BE2C (cell line): ENCODE measurements around the gene MAL.

Source experiments
- DNase-seq: peaks from one replicate; pipeline ENCODE4 v3.0.0-alpha.2; 2020
- H3K27me3 ChIP-seq: fragments of 250-450 bp; sonication (Bioruptor Pico); 2 replicates; pipeline ENCODE4 v1.5.1; 2020; ENCODE audit warnings: mild to moderate bottlenecking
- H3K36me3 ChIP-seq: fragments of 250-450 bp; sonication (Bioruptor Pico); 2 replicates; pipeline ENCODE4 v1.5.1; 2020; ENCODE audit warnings: mild to moderate bottlenecking
- H3K4me1 ChIP-seq: fragments of 250-450 bp; sonication (Bioruptor Pico); 2 replicates; pipeline ENCODE4 v1.5.1; 2020
- H3K4me3 ChIP-seq: 2 replicates; pipeline ENCODE4 v1.5.1; 2011; ENCODE audit warnings: low read depth, low read length
- H3K9me3 ChIP-seq: fragments of 250-450 bp; sonication (Bioruptor Pico); 2 replicates; pipeline ENCODE4 v1.5.1; 2020
- CTCF ChIP-seq: IDR thresholded peaks from 2 replicates; pipeline ENCODE4 v1.5.1; 2012; ENCODE audit warnings: mild to moderate bottlenecking, low read depth, low read length

MAL gene

DNA sequence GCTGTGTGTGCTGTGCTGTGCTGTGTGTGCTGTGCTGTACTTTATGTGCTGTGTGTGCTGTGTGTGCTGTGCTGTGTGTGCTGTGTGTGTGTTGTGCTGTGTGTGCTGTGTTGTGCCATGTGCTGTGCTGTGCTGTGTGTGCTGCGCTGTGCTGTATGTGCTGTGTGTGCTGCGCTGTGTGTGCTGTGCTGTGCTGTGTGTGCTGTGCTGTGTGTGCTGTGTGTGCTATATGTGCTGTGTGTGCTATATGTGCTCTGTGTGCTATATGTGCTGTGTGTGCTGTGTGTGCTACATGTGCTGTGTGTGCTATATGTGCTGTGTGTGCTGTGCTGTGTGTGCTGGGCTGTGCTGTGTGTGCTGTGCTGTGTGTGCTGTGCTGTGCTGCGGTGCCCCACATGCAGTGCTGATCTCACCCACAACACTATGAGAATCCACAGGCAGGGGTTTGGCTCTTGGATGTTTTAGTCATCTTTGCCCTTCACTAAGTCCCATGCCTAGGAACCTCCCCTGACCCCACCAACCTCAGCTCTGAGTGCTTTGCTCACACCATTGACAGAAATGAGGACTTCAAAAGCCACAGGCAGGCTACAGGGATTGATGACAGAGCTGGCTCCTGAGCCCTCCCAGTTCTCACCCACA is 30.5 kb upstream of the MAL start:
- H3K27me3 ChIP-seq: no peaks in the 10 kb centered on the region
- no peak for DNase-seq
- no peak for TF ChIP-seq CTCF

GRCh38 chr2:94995553-94996304 is 29.8 kb upstream of the MAL start:
- no peaks in the 10 kb centered on the region for H3K27me3 ChIP-seq
- no peaks in the 10 kb centered on the region for H3K36me3 ChIP-seq
- H3K4me3 ChIP-seq: no peak overlapping the region
- H3K9me3 ChIP-seq: no peaks in the 10 kb centered on the region
- TF ChIP-seq CTCF: no peak
- H3K4me1 ChIP-seq: no peaks in the 10 kb centered on the region
- DNase-seq: no peak

More for the DNA sequence above, 30.5 kb upstream of the MAL start:
- H3K4me1 ChIP-seq: no peaks in the 10 kb centered on the region
- no peak overlapping the region for H3K4me3 ChIP-seq
- H3K36me3 ChIP-seq: no peaks in the 10 kb centered on the region
- H3K9me3 ChIP-seq: no peaks in the 10 kb centered on the region

- H3K27me3 ChIP-seq: no peaks in the 10 kb centered on the region
- H3K9me3 ChIP-seq: no peaks in the 10 kb centered on the region
- no peak for TF ChIP-seq CTCF
- H3K4me3 ChIP-seq: no peak overlapping the region
- H3K4me1 ChIP-seq: no peaks in the 10 kb centered on the region
- H3K36me3 ChIP-seq: no peaks in the 10 kb centered on the region
- no peak for DNase-seq
These were observed 29.0 kb upstream of the MAL start for GRCh38 chr2:94996305-94997100.

DNA sequence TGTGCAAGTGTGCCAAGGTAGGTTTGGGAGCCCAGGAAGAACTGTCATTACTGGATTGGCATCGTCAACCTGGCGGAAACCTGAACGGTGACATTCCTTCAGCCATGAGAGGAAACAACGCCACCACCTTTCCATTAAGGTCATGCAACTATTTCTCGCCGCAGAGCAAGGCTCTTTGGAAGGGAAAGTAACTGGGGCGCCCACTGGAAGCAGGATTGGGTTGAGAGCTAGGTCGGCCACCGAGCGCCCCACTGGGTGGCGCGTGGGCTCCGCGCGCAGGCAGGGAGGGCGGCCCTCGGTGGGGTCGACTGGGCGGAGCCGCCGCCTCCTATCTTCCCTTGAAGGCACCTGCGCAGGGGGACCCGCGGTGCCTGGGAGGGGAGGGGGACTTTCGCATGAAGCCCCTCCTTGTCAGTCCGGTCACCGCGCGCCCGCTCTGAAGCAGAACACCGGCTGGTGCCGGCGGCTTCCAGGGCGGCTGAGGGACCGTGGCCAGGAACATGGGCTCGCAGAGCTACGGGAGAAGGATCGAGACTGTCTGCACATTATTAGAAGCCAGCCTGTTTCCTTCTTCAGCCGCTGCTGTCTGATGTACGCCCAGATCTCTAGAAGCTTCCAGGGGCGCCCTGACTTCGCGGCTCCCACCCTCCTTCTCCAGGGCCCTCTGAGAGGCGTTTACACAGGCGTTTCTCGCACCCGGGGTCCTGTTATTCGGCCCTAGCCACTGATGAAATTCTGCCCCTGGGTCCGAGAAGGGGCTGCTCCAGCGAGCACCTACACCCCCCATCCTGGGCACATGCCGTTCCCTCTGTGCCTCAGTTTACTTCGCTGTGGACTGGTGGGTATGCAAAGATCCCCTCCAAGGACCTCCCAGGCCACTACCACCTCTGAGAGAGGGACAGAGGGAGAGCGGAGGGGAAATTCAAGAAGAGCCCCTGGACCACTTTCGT is 27.3 kb upstream of the MAL start:
- Histone ChIP-seq H3K4me3 (no peak overlapping the region), H3K27me3 (no peaks in the 10 kb centered on the region), H3K9me3 (no peaks in the 10 kb centered on the region), H3K4me1 (no peaks in the 10 kb centered on the region), H3K36me3 (no peaks in the 10 kb centered on the region)
- DNase-seq: no peak
- TF ChIP-seq CTCF: no peak

DNA sequence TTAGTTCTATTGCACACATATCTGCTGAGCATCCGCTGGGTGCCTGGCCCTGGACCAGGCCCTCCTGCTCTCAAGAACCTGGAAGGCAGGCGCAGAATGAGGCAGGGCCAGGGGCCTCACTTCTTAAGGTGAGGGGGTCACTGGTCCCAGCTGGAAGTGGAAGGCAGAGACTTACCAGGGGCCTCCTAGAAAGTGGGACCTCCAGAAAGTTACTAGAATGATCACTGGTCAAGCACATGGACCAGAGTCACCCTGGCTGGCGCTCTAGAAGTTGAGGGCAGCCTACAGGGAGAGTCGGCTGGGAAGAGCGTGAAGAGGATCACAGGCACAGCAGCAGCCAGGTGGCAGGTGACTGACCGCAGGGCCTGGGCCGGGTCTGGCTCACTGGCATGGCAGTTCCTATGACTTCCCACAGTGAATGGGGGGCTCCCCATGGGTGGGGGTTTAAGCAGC is 26.1 kb upstream of the MAL start:
- Histone ChIP-seq H3K27me3 (no peaks in the 10 kb centered on the region), H3K36me3 (no peaks in the 10 kb centered on the region), H3K4me3 (no peak overlapping the region), H3K4me1 (no peaks in the 10 kb centered on the region), H3K9me3 (no peaks in the 10 kb centered on the region)
- DNase-seq: no peak
- TF ChIP-seq CTCF: no peak
